Karpas-422 (cell line): ENCODE results near the gene HDX. TPM values are rescaled to one million over a fixed set of nuclear protein-coding genes. Genes with fewer than 3 reads are reported as not detected.

Experiments used
- DNase-seq: peaks from one replicate; pipeline ENCODE4 v3.0.0-alpha.2; 2015
- H2AFZ ChIP-seq: fragments of 200-600 bp; sonication (generic); 2 replicates; pipeline ENCODE4 v1.6.1; 2014; ENCODE audit warnings: antibody characterized with exemption, low read length, mixed read lengths
- H3K27ac ChIP-seq: fragments of 200-600 bp; sonication (generic); 2 replicates; pipeline ENCODE4 v1.5.1; 2014; ENCODE audit warnings: mild to moderate bottlenecking, low read length, moderate library complexity
- H3K27me3 ChIP-seq: fragments of 200-600 bp; sonication (generic); 2 replicates; pipeline ENCODE4 v1.6.1; 2014; ENCODE audit warnings: low read length, mixed read lengths
- H3K36me3 ChIP-seq: fragments of 200-600 bp; sonication (generic); 2 replicates; pipeline ENCODE4 v1.6.1; 2014; ENCODE audit warnings: low read length, mixed read lengths; ENCODE audit not compliant: insufficient read depth
- H3K4me1 ChIP-seq: fragments of 200-600 bp; sonication (generic); 2 replicates; pipeline ENCODE4 v1.6.1; 2014; ENCODE audit warnings: mild to moderate bottlenecking, low read length, mixed read lengths
- H3K4me2 ChIP-seq: fragments of 200-600 bp; sonication (generic); 2 replicates; pipeline ENCODE4 v1.6.1; 2014; ENCODE audit warnings: low read length, low read depth, mild to moderate bottlenecking; ENCODE audit not compliant: poor library complexity, severe bottlenecking
- H3K4me3 ChIP-seq: fragments of 200-600 bp; sonication (generic); 2 replicates; pipeline ENCODE4 v1.5.1; 2014; ENCODE audit warnings: mild to moderate bottlenecking, antibody characterized with exemption, low read length, mixed read lengths
- H3K79me2 ChIP-seq: fragments of 200-600 bp; sonication (generic); 2 replicates; pipeline ENCODE4 v1.6.1; 2014; ENCODE audit warnings: mild to moderate bottlenecking, low read length, mixed read lengths
- H3K9ac ChIP-seq: fragments of 200-600 bp; sonication (generic); 2 replicates; pipeline ENCODE4 v1.6.0; 2014; ENCODE audit warnings: low read length
- H3K9me2 ChIP-seq: fragments of 200-600 bp; sonication (generic), shearing (Covaris generic); replicated peaks from 2 replicates; pipeline ENCODE4 v1.6.0; 2014; ENCODE audit warnings: mild to moderate bottlenecking, low read length, moderate library complexity; ENCODE audit not compliant: insufficient read depth
- H3K9me3 ChIP-seq: fragments of 300-700, 200-600 bp; sonication (generic); 2 replicates; pipeline ENCODE4 v1.6.1; 2014; ENCODE audit warnings: low read length, mixed read lengths
- H4K20me1 ChIP-seq: fragments of 200-600 bp; sonication (generic); 2 replicates; pipeline ENCODE4 v1.6.1; 2014; ENCODE audit warnings: mild to moderate bottlenecking, antibody characterized with exemption, low read length, low read depth; ENCODE audit not compliant: insufficient read depth
- total RNA-seq: library from RNA; depleted of rRNA; stranded (reverse); fragments of >200 nt; shearing (Covaris generic); gene quantifications from 2 replicates; pipeline ENCODE4 v1.2.3, GENCODE V29; 2014; ENCODE audit warnings: low replicate concordance

Gene HDX
- total RNA-seq, 1 experiment from 2014 or later, result 12.2 TPM

GRCh38 chrX:84363051-84363450 is 139.2 kb downstream of the HDX start:
- Histone ChIP-seq H3K9me3 (no peaks in the 10 kb centered on the region), H3K36me3 (no peaks in the 10 kb centered on the region), H3K9me2 (no peaks in the 10 kb centered on the region), H3K4me2 (no peak overlapping the region), H3K9ac (no peak overlapping the region), H3K4me3 (no peak overlapping the region), H3K79me2 (no peaks in the 10 kb centered on the region), H4K20me1 (no peaks in the 10 kb centered on the region), H2AFZ (peak overlapping the region; percentile 2; the same call in 1 of the 2 replicates), H3K4me1 (peaks cover 11% of the 10 kb centered on the region), H3K27me3 (no peaks in the 10 kb centered on the region), H3K27ac (no peak overlapping the region)
- DNase-seq, result no peak

DNA sequence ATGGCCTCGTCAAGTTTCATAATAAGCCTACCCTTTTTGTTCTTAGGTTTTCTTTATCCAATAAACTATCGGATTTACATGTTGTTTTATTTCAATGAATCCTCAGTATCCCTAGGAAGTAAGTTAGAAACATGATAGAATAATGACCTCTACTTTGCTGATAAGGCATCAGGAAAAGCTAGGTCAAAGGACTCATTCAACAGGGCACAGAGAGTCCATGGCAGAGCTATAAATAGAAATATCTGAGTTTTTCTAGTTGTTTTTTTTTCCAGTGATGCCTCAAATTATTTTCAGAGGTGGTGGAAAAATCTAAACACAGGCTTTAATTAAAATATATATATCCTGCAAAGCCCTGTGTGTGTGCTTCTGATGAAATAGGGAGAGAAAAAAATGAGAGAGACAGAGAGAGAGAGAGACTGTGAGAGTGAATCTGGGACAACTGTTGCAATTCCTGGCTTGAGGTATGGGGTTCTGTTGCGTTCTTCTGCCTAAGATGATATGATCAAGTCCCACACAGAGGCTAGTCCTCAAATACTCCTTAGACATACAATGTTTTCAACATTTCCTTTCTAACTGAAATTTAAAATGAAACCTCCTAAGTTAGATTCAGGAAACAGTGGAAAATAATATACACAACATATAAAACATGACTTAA is 139.9 kb downstream of the HDX start:
- H2AFZ ChIP-seq, result peak overlapping the region; percentile 2; the same call in 1 of the 2 replicates
- no peaks in the 10 kb centered on the region for H3K9me2 ChIP-seq
- no peak overlapping the region for H3K4me2 ChIP-seq
- H3K27ac ChIP-seq, result no peak overlapping the region
- no peaks in the 10 kb centered on the region for H4K20me1 ChIP-seq
- no peak overlapping the region for H3K9ac ChIP-seq
- no peak for DNase-seq
- H3K4me3 ChIP-seq, result no peak overlapping the region
- H3K79me2 ChIP-seq, result no peaks in the 10 kb centered on the region
- peaks cover 11% of the 10 kb centered on the region for H3K4me1 ChIP-seq
- no peaks in the 10 kb centered on the region for H3K27me3 ChIP-seq
- H3K36me3 ChIP-seq, result no peaks in the 10 kb centered on the region
- H3K9me3 ChIP-seq, result no peaks in the 10 kb centered on the region

- H3K27ac ChIP-seq, result no peak overlapping the region
- H3K9ac ChIP-seq, result no peak overlapping the region
- no peak overlapping the region for H3K4me2 ChIP-seq
- no peak overlapping the region for H3K4me3 ChIP-seq
- DNase-seq, result no peak
- H2AFZ ChIP-seq, result no peak overlapping the region
- H3K9me2 ChIP-seq, result no peaks in the 10 kb centered on the region
- no peaks in the 10 kb centered on the region for H3K79me2 ChIP-seq
- H4K20me1 ChIP-seq, result no peaks in the 10 kb centered on the region
- no peaks in the 10 kb centered on the region for H3K9me3 ChIP-seq
- no peaks in the 10 kb centered on the region for H3K36me3 ChIP-seq
- H3K4me1 ChIP-seq, result peaks cover 1% of the 10 kb centered on the region; the same call in 1 of the 2 replicates
- H3K27me3 ChIP-seq, result no peaks in the 10 kb centered on the region
These were observed 144.0 kb downstream of the HDX start for GRCh38 chrX:84358271-84358670.

- H3K4me3 ChIP-seq, result no peak overlapping the region
- no peaks in the 10 kb centered on the region for H3K4me1 ChIP-seq
- no peaks in the 10 kb centered on the region for H3K9me2 ChIP-seq
- no peaks in the 10 kb centered on the region for H3K9me3 ChIP-seq
- no peaks in the 10 kb centered on the region for H3K27me3 ChIP-seq
- DNase-seq, result no peak
- H3K27ac ChIP-seq, result no peak overlapping the region
- no peak overlapping the region for H3K4me2 ChIP-seq
- H4K20me1 ChIP-seq, result no peaks in the 10 kb centered on the region
- H2AFZ ChIP-seq, result no peak overlapping the region
- no peaks in the 10 kb centered on the region for H3K36me3 ChIP-seq
- H3K79me2 ChIP-seq, result no peaks in the 10 kb centered on the region
- no peak overlapping the region for H3K9ac ChIP-seq
These were observed 145.0 kb downstream of the HDX start for GRCh38 chrX:84357296-84357695.

DNA sequence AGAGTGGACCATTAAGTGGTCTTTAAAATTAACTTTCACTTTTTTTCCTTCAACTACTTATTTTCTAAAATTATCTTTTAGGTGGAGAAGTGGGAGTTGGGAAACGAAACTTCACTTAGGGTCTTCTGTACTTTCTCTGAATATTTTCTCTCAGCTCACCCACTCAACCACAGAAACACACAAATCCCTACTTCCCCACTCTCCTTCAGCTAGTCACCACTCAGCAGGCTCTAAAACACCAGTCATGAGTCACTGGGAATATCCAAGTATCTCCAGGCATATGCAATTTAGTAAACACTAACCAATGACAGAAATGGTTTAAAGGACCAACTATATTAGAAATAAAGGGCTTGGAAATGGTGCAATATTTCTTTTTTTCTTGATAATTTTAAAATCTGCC is 161.3 kb downstream of the HDX start:
- Histone ChIP-seq H3K9me3 (no peaks in the 10 kb centered on the region; the same call in none of the 2 replicates), H3K9ac (no peak overlapping the region)

DNA sequence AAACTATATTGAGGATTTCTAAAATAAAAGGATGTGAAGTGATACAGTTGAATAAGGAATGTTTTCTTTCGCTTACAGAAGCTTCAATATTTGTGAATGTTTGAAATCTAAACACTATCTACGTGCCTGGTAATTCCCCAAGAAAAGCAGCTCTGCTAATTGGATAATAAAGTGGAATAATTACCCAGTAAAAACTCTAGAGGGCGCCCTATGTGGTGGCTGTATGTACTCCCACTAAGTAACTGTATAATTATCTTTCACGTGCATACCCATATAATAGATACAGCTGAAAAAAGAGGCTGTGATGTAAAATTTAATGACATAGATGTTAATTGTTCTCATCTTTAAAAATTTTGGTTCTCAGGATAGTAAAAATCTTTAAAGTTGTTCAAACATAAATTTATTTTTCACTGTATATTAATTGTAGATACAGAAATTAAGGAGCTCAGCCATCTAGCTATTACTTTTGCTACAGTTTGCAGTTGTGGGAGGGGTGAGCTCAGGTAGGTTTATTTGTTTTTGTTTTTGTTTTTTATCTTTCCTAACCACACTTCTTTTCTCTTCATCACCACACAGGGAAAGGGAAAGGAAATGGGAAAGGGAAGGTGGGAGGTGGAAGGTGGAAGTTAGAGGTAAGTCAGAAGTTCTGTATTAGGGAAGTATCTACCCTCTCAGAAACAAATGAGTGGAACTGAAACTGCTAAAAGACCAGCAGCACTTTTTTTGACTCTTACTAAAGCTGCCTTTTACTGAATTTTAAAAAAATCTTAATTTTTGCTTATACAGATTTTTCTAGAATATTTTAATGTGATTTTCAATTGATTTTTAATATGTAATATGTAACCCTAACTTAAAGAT is 162.5 kb downstream of the HDX start:
- Histone ChIP-seq H3K27me3 (no peaks in the 10 kb centered on the region), H2AFZ (no peak overlapping the region), H4K20me1 (no peaks in the 10 kb centered on the region), H3K9me3 (no peaks in the 10 kb centered on the region; the same call in none of the 2 replicates), H3K4me2 (peak overlapping the region; percentile 41), H3K27ac (peak overlapping the region; percentile 81), H3K4me1 (peaks cover 21% of the 10 kb centered on the region), H3K4me3 (no peak overlapping the region), H3K9me2 (no peaks in the 10 kb centered on the region), H3K9ac (no peak overlapping the region), H3K36me3 (no peaks in the 10 kb centered on the region), H3K79me2 (no peaks in the 10 kb centered on the region)
- DNase-seq, result peak; percentile 83

More for the DNA sequence above, 161.3 kb downstream of the HDX start:
- Histone ChIP-seq H3K27ac (peak overlapping the region; percentile 81), H3K9me2 (no peaks in the 10 kb centered on the region), H3K4me2 (peak overlapping the region; percentile 41), H3K36me3 (no peaks in the 10 kb centered on the region), H3K79me2 (no peaks in the 10 kb centered on the region), H3K27me3 (no peaks in the 10 kb centered on the region), H3K4me1 (peaks cover 21% of the 10 kb centered on the region), H3K4me3 (no peak overlapping the region), H4K20me1 (no peaks in the 10 kb centered on the region), H2AFZ (0 out of 2 replicates have a peak overlapping the region, but pooled peaks have one; percentile 12)
- DNase-seq, result no peak

DNA sequence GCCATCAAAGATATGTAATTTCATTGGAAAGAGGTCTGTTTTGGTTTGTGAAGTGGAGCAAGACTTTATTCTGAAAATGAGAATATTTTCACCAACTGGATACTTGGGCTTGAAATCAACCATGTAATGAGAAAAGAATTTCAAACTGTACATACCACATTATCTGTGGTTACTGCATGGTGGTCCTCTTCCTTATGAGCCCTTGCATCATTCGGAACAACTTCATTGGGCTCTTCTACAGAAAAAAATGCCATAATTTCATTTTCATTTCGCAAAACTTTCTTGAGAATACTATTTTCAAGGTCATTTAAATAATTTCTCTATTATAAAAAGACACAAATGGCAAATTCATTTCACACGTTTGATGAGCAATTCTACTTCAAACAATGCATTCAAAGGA is 165.6 kb downstream of the HDX start:
- no peaks in the 10 kb centered on the region for H3K27me3 ChIP-seq
- no peaks in the 10 kb centered on the region for H4K20me1 ChIP-seq

DNA sequence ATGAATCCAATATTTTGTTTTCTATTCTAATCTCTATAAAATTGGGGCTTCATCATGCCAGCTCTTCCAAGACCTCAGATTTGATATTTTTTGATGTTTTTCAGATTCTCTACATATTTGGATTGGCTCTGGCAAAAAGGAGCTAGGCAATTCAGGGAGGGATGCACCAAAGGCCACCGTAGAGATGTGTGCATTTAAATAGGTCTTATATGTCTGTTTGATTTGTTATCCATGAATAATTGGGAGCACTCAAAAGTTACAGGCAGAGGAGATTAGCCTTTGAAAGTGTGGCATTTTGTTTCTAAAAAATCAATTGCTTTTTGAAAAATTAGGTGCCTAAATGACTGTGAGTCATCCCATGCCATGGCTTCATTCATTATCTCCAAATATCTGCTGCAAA is 167.1 kb downstream of the HDX start:
- Histone ChIP-seq H3K27ac (no peak overlapping the region), H3K27me3 (no peaks in the 10 kb centered on the region), H3K36me3 (no peaks in the 10 kb centered on the region), H3K4me3 (no peak overlapping the region), H3K9me2 (no peaks in the 10 kb centered on the region), H3K4me1 (peaks cover 9% of the 10 kb centered on the region), H2AFZ (no peak overlapping the region), H4K20me1 (no peaks in the 10 kb centered on the region), H3K79me2 (no peaks in the 10 kb centered on the region), H3K9me3 (no peaks in the 10 kb centered on the region; the same call in none of the 2 replicates), H3K4me2 (no peak overlapping the region), H3K9ac (no peak overlapping the region)
- no peak for DNase-seq

More for the DNA sequence above, 165.6 kb downstream of the HDX start:
- Histone ChIP-seq H3K36me3 (no peaks in the 10 kb centered on the region), H3K4me2 (no peak overlapping the region), H3K4me3 (no peak overlapping the region), H3K79me2 (no peaks in the 10 kb centered on the region), H3K4me1 (peaks cover 21% of the 10 kb centered on the region), H3K9me3 (no peaks in the 10 kb centered on the region; the same call in none of the 2 replicates), H3K9me2 (no peaks in the 10 kb centered on the region), H2AFZ (no peak overlapping the region), H3K9ac (no peak overlapping the region), H3K27ac (no peak overlapping the region)
- DNase-seq, result no peak
